Activated CD8-positive, alpha-beta memory T cell treated with anti-CD3 and anti-CD28 coated beads, Interleukin-2, amount 50 U/mL, for 4 hours (primary cell): Measurements from ENCODE around the gene CSTPP1.
A peak's percentile ranks its signal among the peaks of the same experiment; 100 is the strongest.
"Not testable (repeated sequence)": the region's sequence is repeated elsewhere in the genome, so short reads cannot be mapped to it uniquely, and the experiment has no call there.

Experiments used
- DNase-seq: peaks from one replicate; pipeline ENCODE4 v3.0.0-alpha.2; 2020

CSTPP1 gene

DNA sequence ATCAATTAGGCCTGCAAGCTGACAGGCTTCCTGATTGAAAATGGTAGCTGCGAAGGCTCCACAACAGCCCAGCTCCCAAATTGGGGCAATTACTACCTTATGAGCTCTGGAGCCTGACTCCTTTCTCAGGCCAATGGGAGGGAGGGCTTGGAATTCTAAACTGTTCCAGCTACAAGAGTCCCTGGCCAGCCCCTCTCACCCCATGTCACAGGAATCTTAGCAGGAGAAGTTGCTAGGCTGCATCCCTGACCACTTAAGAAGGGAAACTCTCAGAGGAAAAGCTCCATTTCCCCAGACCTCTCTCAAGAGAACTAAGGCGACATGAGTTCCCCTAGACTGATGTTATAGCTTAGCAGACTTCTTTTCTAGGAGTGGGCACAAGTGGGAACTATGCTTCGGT lies 23.1 kb upstream of the CSTPP1 start:
- no peak for DNase-seq

DNA sequence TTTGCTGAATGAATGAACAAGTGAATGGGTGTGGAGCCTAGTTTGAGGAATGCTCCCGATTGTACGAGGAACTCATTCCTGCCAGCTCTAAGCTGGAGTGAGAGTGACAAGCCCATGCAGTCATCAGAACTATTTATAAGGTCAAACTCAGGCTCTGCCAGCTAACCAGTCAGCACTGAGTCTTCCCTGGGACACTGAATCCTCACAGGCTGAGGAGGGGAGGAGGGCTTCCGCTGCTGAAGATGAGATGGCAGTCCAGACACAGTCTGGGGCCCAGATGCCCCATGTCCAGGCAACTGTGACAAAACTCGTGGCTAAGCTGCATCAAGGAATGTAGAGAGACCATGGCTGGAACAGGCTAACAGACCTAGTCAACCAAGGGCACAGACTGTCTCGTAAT lies 22.2 kb upstream of the CSTPP1 start:
- DNase-seq, result no peak

DNA sequence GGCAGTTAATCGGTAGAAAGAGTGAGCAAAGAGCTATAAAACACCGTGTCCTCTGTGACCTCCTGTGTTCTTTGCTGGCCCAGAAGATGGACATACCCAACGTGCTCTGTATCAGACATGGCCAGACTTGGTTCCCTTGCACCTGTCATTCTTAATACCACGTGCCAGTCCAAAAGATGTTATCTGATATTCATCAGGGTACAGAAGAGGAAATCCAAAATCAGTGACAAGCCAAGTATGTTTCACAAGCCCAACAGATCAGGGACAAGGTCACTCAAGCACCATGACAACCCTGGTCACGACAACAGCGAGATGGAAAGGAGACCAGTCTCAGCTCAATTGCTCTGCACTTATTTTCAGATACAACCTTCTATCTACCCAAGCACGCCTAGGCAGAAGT lies 21.7 kb upstream of the CSTPP1 start:
- no peak for DNase-seq

DNA sequence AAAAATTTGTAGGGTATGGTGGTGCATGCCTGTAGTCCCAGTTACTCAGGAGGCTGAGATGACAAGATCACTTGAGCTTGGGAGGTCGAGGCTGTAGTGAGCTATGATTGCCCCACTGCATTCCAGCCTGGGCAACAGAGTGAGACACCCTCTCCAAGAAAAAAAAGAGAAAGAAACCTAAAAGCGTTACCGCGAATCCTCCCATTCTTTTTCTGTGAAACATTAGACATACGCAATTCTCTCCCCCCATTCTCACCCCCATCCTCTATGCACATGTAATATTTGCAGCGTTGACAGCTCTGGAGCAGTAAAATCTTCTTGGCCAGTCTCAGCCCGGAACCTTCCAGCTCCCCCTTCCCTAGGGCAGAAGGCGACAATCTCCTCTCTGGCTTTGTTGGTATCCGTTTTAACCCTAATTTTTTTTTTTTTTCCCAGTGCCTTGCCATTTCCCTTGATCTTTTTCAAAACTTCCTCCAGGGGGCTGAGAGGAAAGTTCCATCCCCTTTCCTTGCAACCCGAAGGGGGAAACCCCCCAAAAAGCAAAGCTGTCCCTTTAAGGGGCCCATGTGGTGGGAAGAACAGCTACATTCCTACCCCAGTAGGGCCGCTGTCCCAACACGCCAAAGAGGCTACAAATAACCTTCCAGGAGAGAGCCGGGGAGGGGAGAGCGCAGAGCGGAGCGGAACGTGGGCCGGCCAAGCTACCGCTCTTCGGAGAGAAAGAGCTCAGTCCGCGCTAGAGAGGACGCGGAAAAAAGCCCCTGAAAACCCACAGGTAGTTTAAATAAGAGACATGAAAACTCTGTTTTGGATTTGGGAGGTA lies 20.1 kb upstream of the CSTPP1 start:
- DNase-seq, result no peak

DNA sequence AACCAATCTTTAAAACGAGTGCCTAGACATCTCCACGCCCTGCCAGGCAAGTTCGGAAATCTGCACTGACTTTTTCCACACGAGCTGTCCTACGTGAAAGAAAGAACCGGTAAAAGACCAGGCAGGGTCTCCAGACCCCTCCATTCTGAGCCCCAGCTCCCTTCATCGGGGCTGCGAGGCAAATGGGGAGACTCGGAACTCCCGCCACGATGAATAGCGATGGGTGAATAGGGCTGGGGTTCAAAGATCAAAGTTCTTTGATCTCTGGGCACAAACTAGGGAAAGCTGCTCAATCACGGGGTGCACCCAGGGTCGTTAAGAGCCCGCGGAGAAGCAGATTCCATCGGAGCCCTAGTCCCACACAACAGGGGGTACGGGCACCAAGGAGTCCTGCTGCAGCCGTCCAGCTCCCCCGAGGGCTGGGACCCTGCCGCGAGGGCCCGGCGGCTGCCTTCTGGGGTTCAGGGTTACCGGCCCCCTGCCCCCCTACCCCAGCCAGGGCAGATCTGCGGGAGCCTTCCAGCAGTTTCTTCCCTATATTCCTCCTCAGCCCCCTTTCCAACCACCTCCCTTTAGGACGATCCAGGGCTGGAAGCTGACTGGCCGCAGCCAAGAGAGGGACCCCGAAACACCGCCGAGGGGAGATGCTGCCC lies 19.3 kb upstream of the CSTPP1 start:
- no peak for DNase-seq

DNA sequence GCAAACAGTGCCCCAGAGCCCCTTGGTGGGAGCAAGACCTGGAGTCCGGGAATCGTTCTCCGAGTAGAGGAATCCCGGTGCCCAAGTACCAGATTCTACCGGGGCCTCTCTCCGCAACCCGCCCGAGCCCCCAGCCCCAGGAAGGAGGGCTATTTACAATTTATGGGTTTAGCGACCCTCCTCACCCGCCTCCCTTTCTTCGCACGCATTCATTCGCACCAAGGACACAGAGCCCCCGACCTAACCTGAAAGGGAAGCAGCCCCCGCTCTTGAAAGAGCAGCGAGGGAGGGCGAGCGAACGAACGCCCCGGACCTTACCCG lies 18.8 kb upstream of the CSTPP1 start:
- DNase-seq, result no peak

DNA sequence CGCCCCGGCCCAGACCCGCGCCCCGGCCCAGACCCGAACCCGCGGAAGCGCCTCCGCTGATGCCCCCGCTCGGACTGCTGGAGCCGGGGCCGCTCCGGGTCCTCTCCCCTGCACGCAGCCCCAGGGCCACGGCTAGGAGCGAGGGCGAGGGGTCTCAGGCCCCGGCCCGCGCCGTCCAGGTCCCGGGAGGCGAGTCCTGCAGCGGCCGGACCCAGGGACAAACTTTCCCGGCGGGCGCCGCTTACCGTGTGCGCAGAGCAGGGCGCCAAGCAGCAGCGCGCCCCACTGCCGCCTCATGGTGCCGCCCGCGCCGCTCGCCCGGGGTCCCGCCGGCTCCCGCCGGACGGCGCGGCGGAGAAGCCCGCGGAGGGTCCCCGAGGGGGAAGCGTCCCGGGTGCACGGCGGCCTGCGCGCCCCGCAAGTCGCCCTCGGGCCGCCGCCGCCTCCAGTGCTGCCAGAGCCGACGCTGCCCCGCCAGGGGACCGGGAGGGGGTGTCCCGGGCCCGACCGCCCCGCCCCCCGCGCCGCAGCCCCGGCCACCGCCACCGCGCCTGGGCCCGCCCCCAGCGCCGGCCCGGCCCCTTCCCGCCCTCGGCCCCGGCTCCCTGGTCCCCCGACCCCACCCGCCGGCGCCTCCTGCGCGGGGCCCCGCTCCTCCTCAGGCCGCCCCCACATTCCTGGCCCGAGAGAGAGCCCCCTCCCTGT lies 18.3 kb upstream of the CSTPP1 start, which contains the start of gene LRP4:
Gene LRP4, minus strand, starts transcription at position 468 of the 705 bp plus-strand sequence. Its CDS starts 171 bp downstream, at position 297.
- peak; percentile 45 for DNase-seq

DNA sequence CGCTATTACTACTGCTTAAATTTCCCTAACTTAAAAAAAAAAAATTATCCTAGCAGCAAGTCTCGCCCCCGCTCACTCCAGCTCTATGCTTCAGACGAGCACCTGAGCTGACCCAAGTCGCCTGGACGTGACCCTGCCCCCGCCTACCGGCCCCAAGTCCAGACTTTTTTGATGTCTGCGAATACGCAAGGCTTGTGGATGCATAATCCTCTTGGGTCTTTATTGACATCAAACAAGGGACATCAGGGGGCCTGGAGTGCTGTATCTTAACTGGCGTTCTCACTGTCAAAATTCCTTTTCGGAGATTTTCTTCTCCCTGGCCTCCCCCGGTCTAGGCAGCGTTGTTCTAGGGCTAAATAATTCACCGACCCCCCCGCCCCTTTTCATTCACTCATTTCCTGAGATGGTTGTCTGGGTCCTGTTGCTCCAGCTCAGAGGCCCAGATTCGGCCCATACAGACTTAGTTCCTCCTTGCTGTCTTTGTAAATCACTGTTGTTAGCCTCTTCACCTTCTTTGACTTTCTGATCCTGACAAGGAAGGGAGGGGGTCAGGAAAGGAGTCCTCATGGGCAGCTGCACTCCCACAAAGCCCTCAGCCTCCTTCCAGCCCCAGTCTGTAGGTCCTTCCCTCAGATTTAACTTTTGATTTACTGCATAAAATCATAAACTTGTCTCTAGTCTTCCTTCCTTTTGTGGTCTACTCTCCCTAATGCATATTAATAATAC lies 17.6 kb upstream of the CSTPP1 start:
- no peak for DNase-seq

DNA sequence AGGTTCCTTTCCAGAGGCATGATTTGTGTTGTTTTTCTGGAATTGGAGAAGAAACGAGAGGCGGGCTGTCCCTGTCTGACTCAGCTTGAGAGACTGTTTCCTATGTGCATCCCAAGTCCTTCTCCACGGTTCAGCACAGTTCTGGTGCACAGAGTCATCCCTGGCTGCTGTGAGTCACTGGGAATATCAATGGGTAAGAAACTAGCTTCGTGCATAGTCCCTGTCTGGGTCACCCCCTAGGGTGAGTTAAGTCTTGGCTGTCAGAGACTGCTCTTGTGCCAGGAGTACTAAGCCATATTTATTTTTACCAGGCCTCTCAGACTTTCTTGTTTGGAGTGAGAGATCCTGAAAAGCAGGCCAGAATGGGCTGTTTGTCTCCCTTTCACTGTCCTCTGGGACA lies 15.8 kb upstream of the CSTPP1 start:
- DNase-seq, result no peak

DNA sequence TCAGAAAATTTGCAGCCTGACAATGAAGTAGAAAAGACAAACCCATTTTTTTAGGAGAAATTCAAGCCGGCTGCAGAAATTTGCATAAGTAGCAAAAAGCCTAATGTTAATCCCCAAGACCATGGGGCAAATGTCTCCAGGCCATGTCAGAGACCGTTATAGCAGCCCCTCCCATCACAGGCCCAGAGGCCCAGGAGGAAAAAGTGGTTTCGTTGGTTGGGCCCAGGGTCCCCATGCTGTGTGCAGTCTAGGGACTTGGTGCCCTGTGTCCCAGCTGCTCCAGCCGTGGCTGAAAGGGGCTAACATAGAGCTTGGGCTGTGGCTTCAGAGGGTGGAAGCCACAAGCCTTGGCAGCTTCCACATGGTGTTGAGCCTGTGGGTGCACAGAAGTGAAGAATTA lies 8.6 kb upstream of the CSTPP1 start:
- DNase-seq, result not testable (repeated sequence)

DNA sequence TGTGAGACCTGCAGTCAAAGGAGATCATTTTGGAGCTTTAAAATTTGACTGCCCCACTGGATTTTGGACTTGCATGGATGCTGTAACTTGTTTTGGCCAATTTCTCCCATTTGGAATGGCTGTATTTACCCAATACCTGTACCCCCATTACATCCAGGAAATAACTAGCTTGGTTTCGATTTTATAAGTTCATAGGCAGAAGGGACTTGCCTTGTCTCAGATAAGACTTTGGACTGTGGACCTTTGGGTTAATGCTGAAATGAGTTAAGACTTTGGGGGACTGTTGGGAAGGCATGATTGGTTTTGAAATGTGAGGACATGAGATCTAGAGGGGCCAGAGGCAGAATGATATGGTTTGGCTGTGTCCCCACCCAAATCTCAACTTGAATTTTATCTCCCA lies 7.9 kb upstream of the CSTPP1 start:
- DNase-seq, result not testable (repeated sequence)

DNA sequence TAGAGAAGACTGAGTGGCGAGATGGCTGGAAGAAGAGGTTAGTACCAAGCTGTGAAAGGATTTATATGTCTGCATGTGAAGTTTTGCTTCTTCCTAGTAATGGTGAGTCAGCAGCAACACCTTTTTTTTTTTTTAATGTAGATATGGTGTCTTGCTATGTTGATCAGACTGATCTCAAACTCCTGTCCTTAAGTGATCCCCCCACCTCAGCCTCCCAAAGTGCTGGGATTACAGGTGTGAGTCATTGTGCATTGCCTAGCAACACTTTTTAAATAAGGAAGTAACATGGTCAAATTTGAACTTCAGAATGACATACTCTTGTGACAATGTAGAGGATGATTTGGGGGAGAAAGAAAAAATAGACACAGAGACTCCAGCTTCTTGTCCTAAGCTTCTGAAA lies 6.5 kb upstream of the CSTPP1 start:
- no peak for DNase-seq

DNA sequence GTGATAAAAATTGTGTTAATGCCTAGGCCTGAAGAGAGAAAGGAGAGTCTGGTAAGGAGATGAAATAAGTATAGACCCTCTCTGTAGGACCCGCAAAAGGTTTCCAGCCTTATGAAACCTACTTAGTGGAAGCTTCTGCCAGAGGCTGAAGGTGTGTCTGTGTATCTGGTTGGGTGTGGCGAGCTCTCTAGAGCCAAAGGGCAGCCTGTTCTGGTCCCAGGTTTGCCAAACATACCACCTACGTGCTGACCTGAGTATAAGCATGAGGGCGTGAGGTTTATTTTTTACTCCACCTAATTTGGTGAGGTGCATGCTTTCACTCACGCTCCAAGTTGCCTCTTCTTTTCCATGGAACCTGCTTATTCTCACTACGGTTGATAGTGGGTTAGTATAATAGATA lies 5.6 kb downstream of the CSTPP1 start:
- DNase-seq, result no peak

DNA sequence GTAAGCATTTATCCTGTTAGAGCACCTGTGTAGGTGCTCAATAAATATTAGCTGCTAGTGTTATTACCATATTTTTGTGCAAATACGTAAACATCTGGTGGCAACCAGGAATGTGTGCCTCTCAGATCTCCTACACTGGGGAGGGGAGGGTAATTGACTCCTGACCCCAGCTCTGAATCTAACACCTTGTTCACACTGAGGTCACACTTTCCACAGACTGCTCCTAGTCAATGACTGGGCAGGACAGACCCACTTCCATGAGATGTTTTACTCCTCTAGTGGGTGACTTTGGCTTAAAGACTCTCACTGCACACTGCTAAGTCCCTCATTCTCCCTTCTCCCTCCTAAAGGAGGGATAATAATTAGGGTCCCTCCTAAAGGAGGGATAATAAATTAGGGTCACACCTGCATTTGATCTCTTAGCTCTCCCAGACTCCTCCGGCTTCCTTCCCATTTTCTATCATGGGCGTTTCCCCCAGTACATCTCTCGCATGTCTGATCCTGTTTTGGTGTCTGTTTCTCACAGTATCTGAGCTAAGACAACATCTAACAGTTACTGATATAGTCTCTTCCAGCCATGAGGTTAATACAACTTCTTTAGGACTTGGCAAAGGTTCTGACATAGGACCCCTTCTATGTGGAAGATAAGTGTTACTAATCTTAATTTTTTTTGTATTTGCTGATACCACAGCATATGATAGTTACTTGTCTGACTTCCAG lies 8.0 kb downstream of the CSTPP1 start:
- DNase-seq, result no peak

DNA sequence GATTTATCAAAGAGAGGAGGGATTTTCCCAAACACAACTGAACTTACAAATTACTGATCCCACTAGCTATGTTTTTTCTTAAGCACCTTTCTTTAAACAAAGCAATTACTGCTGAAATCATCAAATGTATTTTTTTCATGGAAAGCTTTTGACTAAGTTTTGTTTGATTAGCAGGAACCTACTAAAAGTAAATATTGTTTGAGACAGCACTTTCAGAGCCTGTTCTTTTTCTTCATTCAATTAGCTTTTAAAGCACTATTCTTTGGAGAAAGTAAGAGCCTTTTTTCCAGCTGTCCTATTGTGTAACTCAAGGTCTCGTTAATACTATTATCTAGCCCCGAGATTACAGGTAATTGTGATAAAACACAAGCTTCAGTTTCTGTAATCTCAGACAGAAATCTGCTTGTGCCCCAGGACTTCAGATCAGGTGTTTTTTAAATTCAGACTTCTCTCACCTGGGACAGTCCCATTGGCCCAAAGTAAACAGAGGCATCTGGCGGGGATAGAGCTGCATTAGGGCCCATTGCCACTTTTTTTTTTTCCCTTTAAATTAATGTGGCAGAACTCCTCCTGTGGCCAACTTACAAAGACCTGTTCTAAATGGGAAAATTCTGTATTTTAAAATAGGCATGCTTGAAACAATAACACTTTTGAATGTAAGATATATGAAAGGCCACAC lies 11.0 kb downstream of the CSTPP1 start:
- DNase-seq, result no peak

DNA sequence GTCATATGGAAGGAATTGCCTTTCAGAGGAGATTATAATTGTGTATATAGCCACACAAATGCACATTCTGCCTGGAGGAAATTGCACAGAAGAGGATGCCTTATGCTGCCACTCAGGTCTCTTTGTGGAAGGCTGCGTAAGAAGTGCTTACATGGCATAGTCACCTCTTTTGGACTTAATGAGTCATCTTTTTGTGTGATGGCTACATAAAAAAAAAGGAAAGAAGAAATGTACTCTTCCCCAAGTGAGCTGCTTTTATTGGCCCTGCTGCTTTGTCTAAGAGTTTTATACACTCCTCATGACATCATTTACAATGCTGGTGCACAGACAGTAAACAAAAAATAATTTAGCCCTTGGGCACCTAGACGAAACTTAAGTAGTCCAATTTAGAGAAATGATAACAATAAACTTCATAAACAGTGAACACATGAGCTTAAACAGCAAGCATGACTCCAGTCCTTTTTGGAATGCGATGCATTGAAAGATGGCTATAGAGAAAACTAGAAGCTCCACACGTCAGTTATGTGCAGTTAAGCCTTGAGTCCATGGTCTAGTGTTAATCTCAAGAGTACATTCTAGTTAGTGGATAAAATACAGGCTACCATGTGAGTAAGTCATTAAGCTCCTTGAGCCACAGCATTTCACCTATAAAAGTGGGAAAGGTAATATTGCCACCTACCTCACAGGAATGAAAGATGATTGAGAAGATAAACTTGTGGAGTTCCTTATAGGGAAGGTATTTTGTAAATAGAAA lies 12.0 kb downstream of the CSTPP1 start:
- no peak for DNase-seq

DNA sequence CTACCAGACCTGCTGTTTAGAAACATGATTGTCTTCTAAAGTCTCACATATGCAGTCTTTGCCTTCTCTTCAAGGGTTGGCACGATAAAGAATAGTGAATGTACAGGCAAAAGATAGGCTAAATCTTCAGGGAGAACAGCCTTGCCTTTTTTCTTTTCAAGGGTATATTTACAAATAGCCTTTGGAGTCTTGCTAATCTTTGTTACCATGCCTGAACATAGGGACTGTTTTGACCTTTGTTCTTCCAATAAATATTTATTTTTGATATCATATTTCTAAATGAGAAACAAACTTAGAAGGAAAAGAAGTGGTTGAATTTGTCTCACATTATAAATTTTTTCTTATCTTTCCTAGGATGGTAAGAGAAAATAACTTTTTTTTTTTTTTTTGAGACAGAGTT lies 12.7 kb downstream of the CSTPP1 start:
- DNase-seq, result no peak

DNA sequence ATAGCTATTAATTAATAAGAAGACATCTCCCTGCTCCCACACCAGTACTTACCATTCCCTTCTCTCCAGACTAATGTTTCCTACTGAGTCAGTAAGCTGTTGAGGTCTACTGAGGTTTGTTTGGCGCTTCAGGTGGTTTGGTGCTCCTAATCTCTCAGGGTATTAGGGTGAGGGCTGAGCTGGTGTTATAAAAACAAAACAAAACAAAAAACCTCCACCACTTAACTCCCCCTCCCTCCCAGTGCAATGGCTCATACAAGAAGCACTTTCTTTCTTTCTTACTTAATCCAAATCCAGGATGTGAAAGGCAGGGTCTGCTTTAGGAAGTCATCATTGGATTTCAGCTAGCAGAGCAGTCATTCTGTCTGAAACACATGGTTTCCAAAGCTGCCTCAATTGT lies 15.3 kb downstream of the CSTPP1 start:
- DNase-seq, result no peak

DNA sequence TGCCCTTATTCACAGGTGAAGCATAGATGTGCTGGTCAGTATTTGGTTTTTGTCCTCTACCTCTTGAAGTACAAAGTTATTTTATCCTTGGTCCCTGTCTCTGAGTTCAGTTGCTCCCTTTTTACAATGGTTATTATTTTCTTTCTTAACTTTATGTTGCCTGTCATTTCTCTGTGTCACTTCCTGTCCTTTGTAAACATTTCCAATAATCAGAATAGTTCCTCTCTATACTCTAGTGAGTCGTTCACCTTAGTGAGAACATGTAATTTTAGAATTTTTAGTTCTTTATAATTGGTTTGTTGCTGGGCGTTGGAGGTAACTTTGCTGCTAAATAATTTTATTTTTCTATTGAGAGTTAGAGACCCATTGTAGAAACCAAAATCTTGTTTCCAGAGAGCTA lies 16.0 kb downstream of the CSTPP1 start:
- no peak for DNase-seq

DNA sequence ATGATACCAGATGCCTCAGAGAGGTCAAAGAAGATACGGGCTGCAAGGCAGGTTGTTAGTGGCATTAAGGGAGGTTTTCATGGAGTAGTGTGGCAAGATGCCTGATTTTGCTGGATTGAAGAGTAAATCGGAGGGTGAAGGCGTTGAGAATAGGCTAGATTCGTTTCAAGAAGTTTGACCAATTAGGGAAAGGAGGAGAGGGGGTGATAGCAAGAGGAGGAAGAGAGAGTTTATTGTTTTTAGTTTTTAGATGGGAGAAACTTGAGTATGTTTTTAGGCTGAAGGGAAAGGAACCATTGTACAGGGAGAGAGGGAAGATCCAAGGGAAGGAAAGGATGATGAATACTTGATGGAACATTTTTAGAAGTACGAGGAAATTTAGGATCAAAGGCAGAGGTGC lies 16.5 kb downstream of the CSTPP1 start:
- DNase-seq, result no peak

DNA sequence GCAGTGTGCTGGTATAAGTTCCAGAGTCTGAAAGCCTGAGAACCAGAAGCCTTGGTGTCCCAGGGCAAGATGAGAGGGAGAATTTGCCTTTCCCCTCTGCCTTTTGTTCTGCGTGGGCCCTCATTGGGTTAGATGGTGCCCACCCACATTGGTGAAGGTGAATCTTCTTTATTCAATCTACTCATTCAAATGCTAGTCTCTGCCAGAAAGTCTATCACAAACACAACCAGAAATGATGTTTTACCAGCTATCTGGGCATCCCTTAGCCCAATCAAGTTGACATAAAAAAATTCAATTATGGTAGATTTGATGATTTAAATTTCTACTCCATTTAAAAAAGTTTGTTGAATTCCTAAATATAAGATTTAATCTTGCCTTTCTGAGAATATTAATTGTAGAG lies 22.2 kb downstream of the CSTPP1 start:
- no peak for DNase-seq
